Left ventricle myocardium superior (tissue), 1 donor: ENCODE data around the gene TRAPPC3. TPM values are rescaled to one million over a fixed set of nuclear protein-coding genes. Genes with fewer than 3 reads are reported as not detected.
"Not testable (repeated sequence)": the region's sequence is repeated elsewhere in the genome, so short reads cannot be mapped to it uniquely, and the experiment has no call there.

Experiments used
- ATAC-seq: fragments of 200-7000 bp; cut with Tn5 transposase; one replicate; pipeline ENCODE4 v1.9.1; 2020; ENCODE audit warnings: mild to moderate bottlenecking, moderate library complexity
- DNase-seq: peaks from one replicate; pipeline ENCODE4 v3.0.0-alpha.2; 2020
- intact Hi-C: fragments of 100-400 bp; cut with micrococcal nuclease; formaldehyde crosslinking; loops from one replicate; pipeline ENCODE4 v1.11.0; 2022
- total RNA-seq: library from RNA; stranded (reverse); fragmentation: NEBNext Ultra II Directional; extraction: Animal tissue kit (Norgen Biotek cat#: 25700); gene quantifications from one replicate; pipeline ENCODE4 v1.2.1, GENCODE V29; 2021
- donor health status: DM: no; HTN: yes; CAD: no; lungs with severe emphysema.

TRAPPC3 gene
- total RNA-seq, 1 donor from 2014 or later = 57.8 TPM

- intact Hi-C loops = no loop called here
- ATAC-seq = no peak
- DNase-seq = no peak
Observed at GRCh38 chr1:36168514-36168913, 19.2 kb upstream of the TRAPPC3 start.

- intact Hi-C loops = no loop called here
- DNase-seq (no peak), ATAC-seq (peak; percentile 30)
Observed at GRCh38 chr1:36166938-36167905, 17.9 kb upstream of the TRAPPC3 start.

- intact Hi-C loops = no loop called here
- no peak for ATAC-seq
- DNase-seq = no peak
Observed at GRCh38 chr1:36166136-36166535, 16.9 kb upstream of the TRAPPC3 start.

DNA sequence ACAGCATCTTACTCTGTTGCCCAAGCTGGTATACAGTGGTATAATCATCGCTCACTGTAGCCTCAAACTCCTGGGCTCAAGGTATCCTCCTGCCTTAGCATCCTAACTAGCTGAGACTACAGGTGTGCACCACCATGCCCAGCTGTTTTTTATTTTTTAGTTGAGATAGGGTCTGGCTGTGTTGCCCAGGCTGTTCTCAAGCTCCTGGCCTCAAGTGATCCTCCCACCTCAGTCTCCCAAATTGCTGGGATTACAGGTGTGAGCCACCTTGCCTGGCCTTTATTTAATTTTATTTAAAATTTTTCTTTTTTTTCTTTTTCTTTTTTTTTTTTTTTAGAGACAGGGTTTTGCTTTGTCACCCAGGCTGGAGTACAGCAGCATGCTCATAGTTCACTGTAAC is 15.9 kb upstream of the TRAPPC3 start:
- intact Hi-C loops = no loop called here
- ATAC-seq (no peak), DNase-seq (no peak)

GRCh38 chr1:36164361-36164760 is 15.1 kb upstream of the TRAPPC3 start:
- ATAC-seq = no peak
- DNase-seq = no peak
- intact Hi-C loops = no loop called here

DNA sequence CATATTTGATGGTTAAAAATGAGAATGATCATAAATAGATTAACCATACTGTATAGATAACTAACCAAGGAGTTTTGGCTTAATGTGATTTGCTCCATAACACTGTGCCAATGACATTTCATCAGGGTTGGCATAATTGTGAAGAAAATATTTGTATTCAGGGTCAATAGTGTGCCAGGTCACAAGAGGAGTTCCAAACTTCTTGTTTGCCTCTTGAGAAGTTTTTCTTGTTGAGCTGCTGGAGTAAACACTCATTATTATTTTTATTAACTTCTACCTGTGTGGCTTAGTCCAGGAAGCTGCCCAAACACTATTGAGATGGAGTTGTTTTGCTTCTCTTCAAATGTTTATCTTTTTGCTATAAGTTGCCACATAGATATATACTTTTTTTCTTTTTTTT is 14.1 kb upstream of the TRAPPC3 start:
- DNase-seq = no peak
- ATAC-seq = no peak
- intact Hi-C loops = no loop called here

DNA sequence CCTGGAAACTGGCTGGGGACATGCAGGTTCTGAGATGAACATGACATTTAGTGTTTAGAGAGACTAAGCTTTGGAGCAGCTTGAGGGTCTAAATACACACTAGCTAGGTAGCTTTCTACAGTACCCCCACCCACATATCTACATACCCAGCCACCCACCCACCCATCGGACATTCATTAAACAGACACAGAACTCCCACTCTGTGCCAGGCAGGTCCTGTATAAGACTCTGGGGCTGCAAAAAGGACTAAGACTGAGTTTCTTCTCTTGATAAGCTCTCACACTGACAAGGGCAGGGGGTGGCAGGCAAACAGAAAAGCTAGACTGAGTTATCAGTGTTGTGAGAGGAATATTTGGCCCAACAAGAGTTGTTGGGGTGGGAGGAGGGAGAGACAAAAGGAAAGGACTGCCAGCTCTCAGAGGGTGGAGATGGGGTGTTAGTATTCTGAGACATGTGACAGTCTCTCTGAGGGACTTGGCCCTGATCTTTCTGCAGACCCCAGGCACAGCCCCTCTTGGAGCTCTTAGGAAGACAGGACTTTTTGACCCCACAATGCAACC is 13.5 kb upstream of the TRAPPC3 start:
- intact Hi-C loops = no loop called here
- ATAC-seq = peak; percentile 41
- no peak for DNase-seq

DNA sequence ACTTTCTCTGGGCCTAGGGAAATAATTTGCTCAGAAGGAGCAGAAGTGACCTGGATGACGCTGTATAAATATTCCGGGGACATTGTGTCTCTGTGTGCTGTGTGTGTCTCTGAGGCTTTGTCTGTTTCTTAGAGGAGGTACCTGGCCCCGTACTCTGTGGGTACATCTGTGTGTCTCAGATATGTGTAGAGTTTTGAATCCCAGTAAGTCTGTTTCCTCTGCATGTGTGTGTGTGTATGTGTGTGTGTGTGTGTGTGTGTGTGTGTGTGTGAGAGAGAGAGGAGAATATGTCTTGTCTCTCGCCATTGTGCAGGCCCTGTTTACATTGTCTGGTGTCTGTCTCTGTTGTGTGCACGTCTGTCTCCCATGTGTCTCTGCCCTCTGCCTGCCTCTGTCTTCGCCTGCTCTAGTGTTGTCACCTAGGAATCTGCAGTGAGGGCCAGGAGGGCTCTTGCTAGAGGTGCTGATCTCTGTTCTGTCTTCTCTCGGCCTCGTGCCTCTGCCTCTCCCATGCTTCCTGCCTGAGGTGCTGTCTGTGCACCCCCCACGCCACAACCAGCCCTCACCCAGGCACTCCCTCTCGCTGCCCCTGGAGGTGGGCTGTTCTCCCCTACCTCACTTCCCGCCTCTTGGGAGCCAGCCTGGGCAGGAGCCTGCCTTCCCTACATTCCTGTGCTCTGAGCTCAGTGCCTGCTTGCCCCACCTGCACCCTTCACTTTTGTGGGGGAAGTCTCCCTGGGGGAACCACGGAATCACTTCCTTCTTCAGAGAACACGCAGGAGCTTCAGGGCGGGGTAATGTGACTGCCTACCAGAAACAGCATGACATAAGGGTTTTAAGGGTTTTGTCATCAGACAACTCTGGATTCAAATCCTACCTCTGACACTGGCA is 12.6 kb upstream of the TRAPPC3 start:
- intact Hi-C loops = no loop called here
- DNase-seq (no peak), ATAC-seq (peak; percentile 38)

GRCh38 chr1:36160949-36161485 is 11.7 kb upstream of the TRAPPC3 start:
- peak; percentile 30 for ATAC-seq
- intact Hi-C loops = no loop called here
- DNase-seq = peak; percentile 82

DNA sequence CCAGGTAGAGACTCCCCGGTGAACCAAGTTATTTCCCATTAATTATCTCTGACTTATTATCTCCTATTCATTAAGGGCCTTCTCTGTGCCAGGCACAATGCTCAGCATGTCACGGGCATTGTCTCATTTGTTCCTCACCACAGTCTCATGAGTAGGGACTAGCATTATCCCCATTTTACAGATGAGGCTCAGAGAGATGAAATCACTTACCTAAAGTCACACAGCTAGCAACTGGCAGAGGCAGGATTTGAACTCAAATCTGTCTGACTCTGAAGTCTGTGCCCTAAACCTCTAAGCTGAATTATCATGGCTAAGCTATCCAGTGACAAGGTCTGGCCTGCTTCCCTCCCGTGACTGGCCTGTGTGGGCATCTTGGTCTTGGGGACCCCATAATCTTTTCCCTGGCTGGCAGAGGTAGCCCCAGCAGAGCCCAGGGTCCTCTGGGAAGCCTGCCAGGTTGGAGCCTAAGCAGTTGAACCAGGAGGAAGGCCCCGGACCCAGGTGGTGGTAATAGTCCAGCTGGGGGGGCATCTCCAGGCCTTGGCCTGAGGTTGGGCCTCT is 11.2 kb upstream of the TRAPPC3 start:
- DNase-seq = no peak
- no peak for ATAC-seq
- intact Hi-C loops = no loop called here

GRCh38 chr1:36159614-36160387 is 10.5 kb upstream of the TRAPPC3 start:
- intact Hi-C loops = no loop called here
- no peak for DNase-seq
- no peak for ATAC-seq

DNA sequence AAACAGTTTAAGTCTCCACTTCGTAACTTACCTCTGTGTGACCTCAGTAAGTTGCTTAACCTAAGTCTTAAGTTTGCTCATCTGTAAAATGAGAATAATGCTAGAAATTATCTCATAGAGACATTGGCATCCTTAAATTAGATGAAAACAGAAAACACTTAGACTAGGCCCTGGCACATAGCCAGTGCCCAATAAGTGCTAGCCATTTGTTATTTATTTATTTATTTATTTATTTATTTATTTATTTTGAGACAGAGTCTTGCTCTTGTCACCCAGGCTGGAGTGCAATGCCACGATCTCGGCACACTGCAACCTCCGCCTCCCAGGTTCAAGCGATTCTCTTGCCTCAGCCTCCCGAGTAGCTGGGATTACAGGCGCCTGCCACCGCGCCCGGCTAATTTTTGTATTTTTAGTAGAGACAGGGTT is 9.6 kb upstream of the TRAPPC3 start:
- intact Hi-C loops, DNase-seq, ATAC-seq: not testable (repeated sequence)

DNA sequence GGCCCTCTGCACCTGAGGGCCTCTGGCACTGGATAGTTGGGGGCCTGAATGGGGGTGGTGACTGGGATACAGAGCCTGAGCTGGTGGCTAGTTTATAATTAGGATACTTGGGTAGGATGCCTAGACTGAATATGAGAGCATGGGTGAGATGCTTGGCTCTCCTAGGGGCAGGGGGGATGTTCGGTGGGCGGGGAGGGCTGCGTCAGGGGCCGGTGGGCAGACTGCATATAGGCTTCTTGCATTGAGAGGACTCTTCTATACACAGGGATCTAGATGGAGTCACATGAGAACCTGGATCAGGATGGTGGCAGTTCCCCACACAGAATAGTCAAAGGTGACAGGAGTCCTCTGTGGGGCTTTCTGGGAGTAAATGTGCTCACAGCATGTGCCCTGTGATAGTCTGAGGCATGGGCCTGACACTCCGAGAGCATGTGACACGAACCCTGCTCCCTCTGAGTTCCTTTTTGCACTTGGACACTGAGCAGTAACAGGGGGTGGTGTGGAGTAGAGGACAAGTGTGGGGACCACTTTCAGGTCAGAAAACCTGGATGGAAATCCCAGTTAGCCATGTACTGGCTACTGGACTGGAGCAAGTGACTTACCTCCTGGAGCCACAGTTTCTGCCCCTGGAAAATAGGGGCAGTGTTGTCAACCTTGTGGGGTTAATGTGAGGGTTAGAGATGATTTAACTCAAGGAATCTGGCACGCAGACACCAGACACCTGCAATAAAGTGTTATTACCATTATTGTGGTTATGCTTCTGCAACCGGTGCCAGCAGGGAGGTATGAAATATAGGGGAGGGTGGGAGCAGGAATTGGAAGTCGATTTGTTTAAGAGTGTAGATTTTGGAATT is 8.9 kb upstream of the TRAPPC3 start:
- ATAC-seq = no peak
- no peak for DNase-seq
- intact Hi-C loops = no loop called here

DNA sequence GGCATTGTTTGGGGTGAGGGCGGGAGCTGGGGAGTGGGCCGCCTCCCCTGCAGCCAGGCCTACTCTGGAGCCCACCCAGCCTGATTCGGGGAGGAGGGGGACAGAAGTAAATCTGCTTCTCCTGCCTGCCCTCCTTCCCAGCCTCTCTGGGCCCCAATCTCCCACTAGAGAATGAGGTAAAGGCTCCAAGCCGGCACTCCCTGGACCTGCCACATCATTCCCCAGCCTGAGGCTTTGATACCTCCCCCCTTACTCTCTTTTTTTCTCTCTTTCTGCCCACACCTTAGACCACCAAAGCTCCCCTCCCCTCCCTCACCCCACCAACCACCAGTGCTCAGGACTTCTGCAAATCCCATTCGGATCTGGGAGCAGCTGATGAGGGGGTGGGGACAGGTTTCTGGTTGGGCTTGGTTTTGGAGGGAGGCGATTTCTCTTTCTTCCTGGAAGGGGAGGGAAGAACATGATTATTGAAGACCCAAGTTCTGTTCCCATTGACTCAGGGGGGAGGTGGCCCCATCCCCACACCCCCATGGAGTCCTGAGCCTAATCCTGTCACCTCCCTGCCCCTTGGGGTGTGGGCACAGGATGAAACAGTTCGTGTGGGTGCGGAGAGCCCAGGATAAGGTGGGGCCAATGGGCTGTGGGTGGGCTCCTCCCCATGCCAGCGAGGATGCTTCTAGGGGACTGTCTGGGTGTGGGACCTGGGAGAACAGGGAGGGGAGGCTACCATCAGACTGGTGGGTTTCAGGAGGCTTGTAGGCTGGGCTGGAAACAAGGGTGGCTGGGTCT is 8.0 kb upstream of the TRAPPC3 start:
- DNase-seq = no peak
- ATAC-seq = no peak
- intact Hi-C loops = no loop called here

DNA sequence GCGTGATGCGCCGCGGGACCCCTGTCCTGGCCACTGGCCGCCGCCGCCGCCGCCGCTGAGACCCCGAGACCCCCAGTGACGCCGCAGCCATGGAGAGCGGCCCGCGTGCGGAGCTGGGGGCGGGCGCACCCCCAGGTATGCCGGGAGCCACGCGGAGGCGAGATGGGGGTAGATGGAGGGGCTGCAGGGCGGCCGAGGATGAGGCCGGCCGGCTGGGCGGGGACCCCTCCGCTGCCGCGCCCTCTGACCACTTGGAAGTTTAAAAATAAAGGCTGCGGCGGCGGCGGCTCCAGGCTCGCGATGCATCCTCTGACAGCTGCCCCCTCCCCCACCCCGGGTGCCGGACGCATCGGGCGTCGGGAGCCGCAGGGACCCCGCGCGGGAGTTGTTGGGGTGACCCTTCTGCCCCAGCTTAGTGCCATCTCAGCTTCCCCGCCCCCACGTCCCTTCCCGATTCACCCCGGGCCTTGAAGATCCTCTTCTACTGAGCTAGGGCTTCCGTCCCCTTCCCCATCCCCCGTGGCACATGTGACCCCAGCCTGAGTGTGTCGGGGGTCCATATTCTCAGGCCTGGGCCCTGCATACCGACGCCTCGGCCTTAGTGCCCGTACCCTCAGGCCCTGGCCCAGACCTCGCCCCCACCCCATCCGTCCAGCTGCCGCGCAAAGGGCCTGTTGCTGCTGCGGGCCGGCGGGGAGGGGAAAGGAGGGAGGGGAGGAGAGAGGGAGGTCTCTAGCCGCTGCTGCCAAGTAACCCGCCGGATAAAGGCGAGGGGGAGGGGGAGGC is 7.2 kb upstream of the TRAPPC3 start:
- DNase-seq = peak; percentile 85
- intact Hi-C loops = no loop called here
- peak; percentile 56 for ATAC-seq
